HepG2 (cell line): Measurements from ENCODE around the gene RSAD1. TPM values are rescaled to one million over a fixed set of nuclear protein-coding genes. Genes with fewer than 3 reads are reported as not detected.
A peak's percentile ranks its signal among the peaks of the same experiment; 100 is the strongest.

Source experiments
- DNMT1 ChIP-seq: sonication (generic); formaldehyde crosslinking; IDR thresholded peaks from 2 replicates; pipeline ENCODE4 v1.5.1; 2020; ENCODE audit warnings: mild to moderate bottlenecking, missing genetic modification reagents
- ELK4 ChIP-seq: sonication (generic); formaldehyde crosslinking; IDR thresholded peaks from 2 replicates; pipeline ENCODE4 v1.9.0; 2021; ENCODE audit warnings: missing genetic modification reagents, borderline replicate concordance
- HMG20A ChIP-seq: IDR thresholded peaks from 2 replicates; pipeline ENCODE4 v1.6.1; 2016; ENCODE audit warnings: borderline replicate concordance
- HNF1B ChIP-seq: sonication (generic); formaldehyde crosslinking; IDR thresholded peaks from 2 replicates; pipeline ENCODE4 v1.5.1; 2020; ENCODE audit warnings: mild to moderate bottlenecking, moderate library complexity, missing genetic modification reagents
- HNF4A ChIP-seq: sonication (generic); formaldehyde crosslinking; IDR thresholded peaks from 2 replicates; pipeline ENCODE4 v1.4.0; 2020; ENCODE audit warnings: missing genetic modification reagents
- KDM5B ChIP-seq: sonication (generic); formaldehyde crosslinking; IDR thresholded peaks from 2 replicates; pipeline ENCODE4 v1.4.0; 2020; ENCODE audit warnings: missing genetic modification reagents, mild to moderate bottlenecking, borderline replicate concordance
- MXI1 ChIP-seq: IDR thresholded peaks from 3 replicates; pipeline ENCODE4 v1.6.1; 2012; ENCODE audit warnings: low read depth, low read length, inconsistent platforms, borderline replicate concordance
- NCOA5 ChIP-seq: sonication (generic); formaldehyde crosslinking; IDR thresholded peaks from 2 replicates; pipeline ENCODE4 v1.4.0; 2020; ENCODE audit warnings: missing genetic modification reagents
- SIX1 ChIP-seq: sonication (generic); formaldehyde crosslinking; IDR thresholded peaks from 2 replicates; pipeline ENCODE4 v1.4.0; 2020; ENCODE audit warnings: missing genetic modification reagents, borderline replicate concordance
- THRA ChIP-seq: sonication (generic); formaldehyde crosslinking; IDR thresholded peaks from 2 replicates; pipeline ENCODE4 v1.4.0; 2020; ENCODE audit warnings: missing genetic modification reagents, borderline replicate concordance
- ZBTB25 ChIP-seq: IDR thresholded peaks from 2 replicates; pipeline ENCODE4 v1.6.1; 2018; ENCODE audit warnings: missing genetic modification reagents
- ZKSCAN5 ChIP-seq: sonication (generic); formaldehyde crosslinking; IDR thresholded peaks from 2 replicates; pipeline ENCODE4 v1.5.1; 2020; ENCODE audit warnings: mild to moderate bottlenecking, missing genetic modification reagents
- ZNF296 ChIP-seq: sonication (generic); formaldehyde crosslinking; conservative IDR thresholded peaks from 2 replicates; pipeline ENCODE4 v1.5.0; 2020; ENCODE audit warnings: mild to moderate bottlenecking, missing genetic modification reagents
- ZNF550 ChIP-seq: sonication (generic); formaldehyde crosslinking; IDR thresholded peaks from 2 replicates; pipeline ENCODE4 v1.4.0; 2020; ENCODE audit warnings: mild to moderate bottlenecking, missing genetic modification reagents, borderline replicate concordance
- polyA plus RNA-seq, 8 experiments: library from polyadenylated mRNA; depleted of rRNA in 3 of 8; stranded (reverse) in 7 of 8; unstranded in 1 of 8; fragments of >200 nt; fragmentation: Illumina TruSeq in 4 of 8; extraction: Trizol in 4 of 8; gene quantifications; 2 replicates each; pipeline versions ENCODE4 v1.2.1 to v1.2.3, GENCODE V29; 2011 to 2016; ENCODE audit warnings: low read depth in 4 of 8, missing spikeins in 1 of 8, mixed read lengths in 1 of 8; ENCODE audit not compliant: insufficient read depth in 1 of 8
- total RNA-seq, 5 experiments: library from RNA; depleted of rRNA; stranded (reverse); fragments of >200 nt; fragmentation: Illumina TruSeq; extraction: Trizol; gene quantifications; 2 replicates each; pipeline ENCODE4 v1.2.3, GENCODE V29; 2016; ENCODE audit warnings: low read depth in 1 of 5
- TF ChIP-seq, protein P1 (sequence below): sonication (generic); formaldehyde crosslinking; IDR thresholded peaks from 2 replicates; pipeline ENCODE4 v1.4.0; 2020; ENCODE audit warnings: missing genetic modification reagents
- TF ChIP-seq, protein P2 (sequence below): sonication (generic); formaldehyde crosslinking; IDR thresholded peaks from 2 replicates; pipeline ENCODE4 v1.4.0; 2020; ENCODE audit warnings: missing genetic modification reagents

Gene RSAD1
- total and polyA plus RNA-seq, 2 of the 13 experiments (the other 11 are each of a cell fraction or from before 2014, with no cell fraction given), result 22.7 to 27.7 TPM

DNA sequence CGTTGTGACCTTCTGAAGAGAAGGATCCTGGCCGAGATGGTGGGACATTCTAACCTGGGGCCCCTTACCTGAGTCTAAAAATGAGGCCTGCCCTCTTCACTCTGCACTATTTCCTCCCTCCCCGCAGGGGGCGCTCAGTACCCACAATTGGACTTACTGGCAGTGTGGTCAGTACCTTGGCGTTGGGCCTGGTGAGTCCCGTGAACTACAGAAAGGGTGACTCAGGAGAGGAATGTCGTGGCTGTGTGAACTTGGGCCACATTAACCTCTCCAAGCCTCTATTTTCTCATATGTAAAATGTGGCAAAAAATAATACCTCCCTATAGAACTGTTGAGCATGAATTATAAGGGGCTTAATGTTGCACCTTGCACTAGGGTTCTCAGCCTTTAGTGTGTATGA is 3.9 kb downstream of the RSAD1 start (continued):
- no peak for TF ChIP-seq ZKSCAN5
- TF ChIP-seq HMG20A (CRISPR knock-in tag), result peak; percentile 44; the same call in 1 of the 2 replicates
- TF ChIP-seq NCOA5 (CRISPR knock-in tag), result no peak
- no peak for TF ChIP-seq ZNF550 (CRISPR knock-in tag)
- no peak for TF ChIP-seq DNMT1 (CRISPR knock-in tag)
- TF ChIP-seq, protein P1, sequence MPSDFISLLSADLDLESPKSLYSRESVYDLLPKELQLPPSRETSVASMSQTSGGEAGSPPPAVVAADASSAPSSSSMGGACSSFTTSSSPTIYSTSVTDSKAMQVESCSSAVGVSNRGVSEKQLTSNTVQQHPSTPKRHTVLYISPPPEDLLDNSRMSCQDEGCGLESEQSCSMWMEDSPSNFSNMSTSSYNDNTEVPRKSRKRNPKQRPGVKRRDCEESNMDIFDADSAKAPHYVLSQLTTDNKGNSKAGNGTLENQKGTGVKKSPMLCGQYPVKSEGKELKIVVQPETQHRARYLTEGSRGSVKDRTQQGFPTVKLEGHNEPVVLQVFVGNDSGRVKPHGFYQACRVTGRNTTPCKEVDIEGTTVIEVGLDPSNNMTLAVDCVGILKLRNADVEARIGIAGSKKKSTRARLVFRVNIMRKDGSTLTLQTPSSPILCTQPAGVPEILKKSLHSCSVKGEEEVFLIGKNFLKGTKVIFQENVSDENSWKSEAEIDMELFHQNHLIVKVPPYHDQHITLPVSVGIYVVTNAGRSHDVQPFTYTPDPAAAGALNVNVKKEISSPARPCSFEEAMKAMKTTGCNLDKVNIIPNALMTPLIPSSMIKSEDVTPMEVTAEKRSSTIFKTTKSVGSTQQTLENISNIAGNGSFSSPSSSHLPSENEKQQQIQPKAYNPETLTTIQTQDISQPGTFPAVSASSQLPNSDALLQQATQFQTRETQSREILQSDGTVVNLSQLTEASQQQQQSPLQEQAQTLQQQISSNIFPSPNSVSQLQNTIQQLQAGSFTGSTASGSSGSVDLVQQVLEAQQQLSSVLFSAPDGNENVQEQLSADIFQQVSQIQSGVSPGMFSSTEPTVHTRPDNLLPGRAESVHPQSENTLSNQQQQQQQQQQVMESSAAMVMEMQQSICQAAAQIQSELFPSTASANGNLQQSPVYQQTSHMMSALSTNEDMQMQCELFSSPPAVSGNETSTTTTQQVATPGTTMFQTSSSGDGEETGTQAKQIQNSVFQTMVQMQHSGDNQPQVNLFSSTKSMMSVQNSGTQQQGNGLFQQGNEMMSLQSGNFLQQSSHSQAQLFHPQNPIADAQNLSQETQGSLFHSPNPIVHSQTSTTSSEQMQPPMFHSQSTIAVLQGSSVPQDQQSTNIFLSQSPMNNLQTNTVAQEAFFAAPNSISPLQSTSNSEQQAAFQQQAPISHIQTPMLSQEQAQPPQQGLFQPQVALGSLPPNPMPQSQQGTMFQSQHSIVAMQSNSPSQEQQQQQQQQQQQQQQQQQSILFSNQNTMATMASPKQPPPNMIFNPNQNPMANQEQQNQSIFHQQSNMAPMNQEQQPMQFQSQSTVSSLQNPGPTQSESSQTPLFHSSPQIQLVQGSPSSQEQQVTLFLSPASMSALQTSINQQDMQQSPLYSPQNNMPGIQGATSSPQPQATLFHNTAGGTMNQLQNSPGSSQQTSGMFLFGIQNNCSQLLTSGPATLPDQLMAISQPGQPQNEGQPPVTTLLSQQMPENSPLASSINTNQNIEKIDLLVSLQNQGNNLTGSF, result no peak
- TF ChIP-seq, protein P2, sequence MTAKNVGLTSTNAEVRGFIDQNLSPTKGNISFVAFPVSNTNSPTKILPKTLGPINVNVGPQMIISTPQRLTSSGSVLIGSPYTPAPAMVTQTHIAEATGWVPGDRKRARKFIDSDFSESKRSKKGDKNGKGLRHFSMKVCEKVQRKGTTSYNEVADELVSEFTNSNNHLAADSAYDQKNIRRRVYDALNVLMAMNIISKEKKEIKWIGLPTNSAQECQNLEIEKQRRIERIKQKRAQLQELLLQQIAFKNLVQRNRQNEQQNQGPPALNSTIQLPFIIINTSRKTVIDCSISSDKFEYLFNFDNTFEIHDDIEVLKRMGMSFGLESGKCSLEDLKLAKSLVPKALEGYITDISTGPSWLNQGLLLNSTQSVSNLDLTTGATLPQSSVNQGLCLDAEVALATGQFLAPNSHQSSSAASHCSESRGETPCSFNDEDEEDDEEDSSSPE, result no peak; the same call in 1 of the 2 replicates
- TF ChIP-seq HNF4A (CRISPR knock-in tag), result peak; percentile 19; the same call in 1 of the 2 replicates
- peak; percentile 81 for TF ChIP-seq THRA (CRISPR knock-in tag)
- TF ChIP-seq MXI1, result peak; percentile 52; the same call in 1 of the 3 replicates
- TF ChIP-seq ZNF296 (CRISPR knock-in tag), result no peak
- peak; percentile 79 for TF ChIP-seq ZBTB25 (CRISPR knock-in tag)
- TF ChIP-seq SIX1 (CRISPR knock-in tag), result no peak
- TF ChIP-seq HNF1B, result peak; percentile 70; the same call in 1 of the 2 replicates
- no peak for TF ChIP-seq ELK4 (CRISPR knock-in tag)
- 0 out of 2 replicates have a peak, but pooled peaks have one; percentile 31 for TF ChIP-seq KDM5B (CRISPR knock-in tag)
